MM.1S (cell line): ENCODE results near the gene WDR90.

Experiments used
- DNase-seq: peaks from one replicate; pipeline ENCODE4 v3.0.0-alpha.2; 2015
- H2AFZ ChIP-seq: fragments of 300-600 bp; sonication (generic); 2 replicates; pipeline ENCODE4 v1.6.0; 2016; ENCODE audit warnings: antibody characterized with exemption, low read length
- H3F3A ChIP-seq: fragments of 300-600 bp; sonication (generic); 2 replicates; pipeline ENCODE4 v1.6.1; 2016; ENCODE audit warnings: mild to moderate bottlenecking, antibody characterized with exemption, low read length, moderate library complexity, mixed read lengths; ENCODE audit not compliant: insufficient read depth
- H3K27ac ChIP-seq: fragments of 300-600 bp; sonication (generic); 2 replicates; pipeline ENCODE4 v1.5.1; 2016; ENCODE audit warnings: mild to moderate bottlenecking, low read length
- H3K27me3 ChIP-seq: fragments of 300-600 bp; sonication (generic); replicated peaks from 2 replicates; pipeline ENCODE4 v1.6.0; 2016; ENCODE audit warnings: low read length; ENCODE audit not compliant: insufficient read depth
- H3K36me3 ChIP-seq: fragments of 300-600 bp; sonication (generic); replicated peaks from 2 replicates; pipeline ENCODE4 v1.6.1; 2016; ENCODE audit warnings: mild to moderate bottlenecking, low read length, mixed read lengths; ENCODE audit not compliant: insufficient read depth
- H3K4me1 ChIP-seq: fragments of 300-600 bp; sonication (generic); 2 replicates; pipeline ENCODE4 v1.6.1; 2016; ENCODE audit warnings: low read length, mixed read lengths
- H3K4me2 ChIP-seq: fragments of 300-600 bp; sonication (generic); 2 replicates; pipeline ENCODE4 v1.6.0; 2016; ENCODE audit warnings: low read depth, low read length
- H3K4me3 ChIP-seq: fragments of 300-600 bp; sonication (generic); 2 replicates; pipeline ENCODE4 v1.5.1; 2016; ENCODE audit warnings: low read length, mixed read lengths
- H3K79me2 ChIP-seq: fragments of 300-600 bp; sonication (generic); 2 replicates; pipeline ENCODE4 v1.6.1; 2016; ENCODE audit warnings: mixed run types, low read length, mixed read lengths
- H3K9ac ChIP-seq: fragments of 300-600 bp; sonication (generic); 2 replicates; pipeline ENCODE4 v1.6.1; 2016; ENCODE audit warnings: low read length, mixed read lengths
- H3K9me2 ChIP-seq: fragments of 300-600 bp; sonication (generic); replicated peaks from 2 replicates; pipeline ENCODE4 v1.6.1; 2016; ENCODE audit warnings: mild to moderate bottlenecking, low read length, mixed read lengths; ENCODE audit not compliant: insufficient read depth
- H3K9me3 ChIP-seq: fragments of 300-600 bp; sonication (generic); replicated peaks from 2 replicates; pipeline ENCODE4 v1.6.1; 2016; ENCODE audit warnings: mild to moderate bottlenecking, low read length, mixed read lengths; ENCODE audit not compliant: insufficient read depth
- H4K20me1 ChIP-seq: fragments of 300-600 bp; sonication (generic); 2 replicates; pipeline ENCODE4 v1.6.1; 2016; ENCODE audit warnings: mild to moderate bottlenecking, low read length, moderate library complexity, mixed read lengths; ENCODE audit not compliant: insufficient read depth
- CTCF ChIP-seq: fragments of 300-600 bp; sonication (generic); IDR thresholded peaks from 2 replicates; pipeline ENCODE4 v1.5.1; 2016; ENCODE audit warnings: antibody characterized with exemption, low read length, mixed read lengths
- EZH2 ChIP-seq: fragments of 300-600 bp; sonication (generic); optimal IDR thresholded peaks from 2 replicates; pipeline ENCODE3; 2017; ENCODE audit warnings: low read depth, mild to moderate bottlenecking, antibody characterized with exemption, low read length, mixed read lengths
- EZH2phosphoT487 ChIP-seq: fragments of 300-600 bp; sonication (generic); IDR thresholded peaks from 2 replicates; pipeline ENCODE4 v1.6.1; 2018; ENCODE audit warnings: antibody characterized with exemption, low read length

The WDR90 gene

GRCh38 chr16:635573-636205 is 13.5 kb upstream of the WDR90 start:
- H3F3A ChIP-seq, result peaks cover 11% of the 10 kb centered on the region
- peak overlapping the region; percentile 92; the same call in 1 of the 2 replicates for H3K27ac ChIP-seq
- no peak for DNase-seq
- H3K4me3 ChIP-seq, result peak overlapping the region; percentile 95
- peak overlapping the region; percentile 73 for H2AFZ ChIP-seq
- no peak for TF ChIP-seq EZH2phosphoT487
- no peaks in the 10 kb centered on the region for H3K36me3 ChIP-seq
- no peaks in the 10 kb centered on the region for H4K20me1 ChIP-seq
- peak overlapping the region; percentile 99 for H3K4me2 ChIP-seq
- 0 out of 2 replicates have a peak, but pooled peaks cover 11% of the 10 kb centered on the region for H3K4me1 ChIP-seq
- no peaks in the 10 kb centered on the region for H3K27me3 ChIP-seq
- H3K9ac ChIP-seq, result peak overlapping the region; percentile 85
- no peaks in the 10 kb centered on the region for H3K9me2 ChIP-seq
- H3K9me3 ChIP-seq, result no peaks in the 10 kb centered on the region
- H3K79me2 ChIP-seq, result peaks cover 16% of the 10 kb centered on the region

GRCh38 chr16:636206-637080 is 12.7 kb upstream of the WDR90 start, which contains the start of gene METTL26:
Gene METTL26, minus strand, starts transcription at chr16:636305. Its CDS starts 15 bp downstream, at chr16:636290.
- H3K4me1 ChIP-seq, result 0 out of 2 replicates have a peak, but pooled peaks cover 11% of the 10 kb centered on the region
- H3K4me2 ChIP-seq, result peak within 1 kb of the TSS; percentile 99
- no peaks in the 10 kb centered on the region for H4K20me1 ChIP-seq
- H3K9me3 ChIP-seq, result no peaks in the 10 kb centered on the region
- DNase-seq, result peak; percentile 96
- H3F3A ChIP-seq, result peaks cover 11% of the 10 kb centered on the region
- H3K9me2 ChIP-seq, result no peaks in the 10 kb centered on the region
- no peak for TF ChIP-seq EZH2phosphoT487
- TF ChIP-seq CTCF, result no peak
- H2AFZ ChIP-seq, result peak within 1 kb of the TSS; percentile 91
- H3K79me2 ChIP-seq, result peaks cover 22% of the 10 kb centered on the region
- peak within 1 kb of the TSS; percentile 85 for H3K9ac ChIP-seq
- peak within 1 kb of the TSS; percentile 92 for H3K27ac ChIP-seq
- no peaks in the 10 kb centered on the region for H3K36me3 ChIP-seq
- no peaks in the 10 kb centered on the region for H3K27me3 ChIP-seq
- H3K4me3 ChIP-seq, result peak within 1 kb of the TSS; percentile 95

GRCh38 chr16:637081-638018 is 11.8 kb upstream of the WDR90 start:
- H3K27me3 ChIP-seq, result no peaks in the 10 kb centered on the region
- H3K36me3 ChIP-seq, result no peaks in the 10 kb centered on the region
- DNase-seq, result peak; percentile 86
- peak overlapping the region; percentile 51; the same call in 1 of the 2 replicates for H3K4me2 ChIP-seq
- peak overlapping the region; percentile 85; the same call in 1 of the 2 replicates for H3K9ac ChIP-seq
- H3K9me2 ChIP-seq, result no peaks in the 10 kb centered on the region
- H3K4me1 ChIP-seq, result 0 out of 2 replicates have a peak, but pooled peaks cover 11% of the 10 kb centered on the region
- no peaks in the 10 kb centered on the region for H3K9me3 ChIP-seq
- H4K20me1 ChIP-seq, result no peaks in the 10 kb centered on the region
- H3K4me3 ChIP-seq, result peak overlapping the region; percentile 95
- H3F3A ChIP-seq, result peaks cover 11% of the 10 kb centered on the region
- peak overlapping the region; percentile 92; the same call in 1 of the 2 replicates for H3K27ac ChIP-seq
- H3K79me2 ChIP-seq, result peaks cover 28% of the 10 kb centered on the region
- no peak for TF ChIP-seq CTCF
- TF ChIP-seq EZH2phosphoT487, result no peak
- no peak for TF ChIP-seq EZH2
- peak overlapping the region; percentile 57; the same call in 1 of the 2 replicates for H2AFZ ChIP-seq
